HG03575 (cell line): Measurements from ENCODE around the gene FAM199X.

ENCODE experiments used
- ATAC-seq: cut with Tn5 transposase; IDR thresholded peaks from one replicate; pipeline ENCODE4 v1.9.1; 2021; ENCODE audit not compliant: unreplicated experiment, insufficient number of reproducible peaks, low FRiP score; ENCODE audit errors: extremely low read depth

The FAM199X gene

GRCh38 chrX:104165894-104166734 lies at the start of gene FAM199X:
Gene FAM199X (plus strand): TSS chrX:104166453. CDS start chrX:104166786, 333 bp downstream.
- peak; percentile 87 for ATAC-seq

- no peak for ATAC-seq
These were observed 48.5 kb upstream of the FAM199X start for GRCh38 chrX:104117759-104118158.

DNA sequence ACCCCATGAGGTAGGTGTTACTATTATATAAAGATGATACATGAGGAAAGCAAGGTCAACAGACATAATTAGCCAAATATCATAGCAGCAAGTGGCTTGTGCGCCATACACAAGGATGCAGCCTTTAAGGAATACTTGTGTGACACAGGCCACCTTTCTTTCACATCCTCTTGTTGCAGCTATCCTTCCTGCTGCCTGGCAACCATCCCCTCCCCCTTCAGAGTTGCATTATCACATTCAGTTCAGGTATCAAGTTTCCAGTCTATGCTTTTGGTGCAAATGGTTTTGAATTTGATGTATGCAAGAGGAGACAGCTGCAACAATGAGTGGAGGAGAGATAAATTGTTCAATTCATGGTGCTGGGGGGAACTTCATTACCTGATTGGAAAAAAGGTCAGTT lies 47.5 kb upstream of the FAM199X start:
- no peak for ATAC-seq

GRCh38 chrX:104122829-104123228 lies 43.4 kb upstream of the FAM199X start:
- no peak for ATAC-seq

- no peak for ATAC-seq
These were observed 39.4 kb upstream of the FAM199X start for GRCh38 chrX:104126856-104127255.

GRCh38 chrX:104130808-104131207 lies 35.4 kb upstream of the FAM199X start:
- no peak for ATAC-seq

GRCh38 chrX:104134583-104135261 lies 31.5 kb upstream of the FAM199X start:
- no peak for ATAC-seq

DNA sequence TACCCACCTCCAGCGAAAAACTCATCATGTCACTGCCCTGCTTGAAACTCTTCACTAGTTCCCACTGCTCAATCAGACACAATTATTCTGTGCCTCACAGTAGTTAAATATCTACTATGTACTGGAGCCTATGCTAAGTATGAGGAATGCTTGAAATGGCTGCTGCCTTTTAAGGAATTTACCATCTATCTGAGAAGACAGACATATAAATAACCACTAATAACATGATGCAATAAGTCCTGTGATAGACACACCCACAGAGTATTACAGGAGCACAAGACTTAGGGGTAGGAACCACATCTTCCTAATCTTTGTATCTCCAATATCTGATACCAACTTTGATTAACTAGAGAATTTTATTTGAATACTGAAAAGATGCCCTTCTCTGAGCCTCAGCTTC lies 30.6 kb upstream of the FAM199X start:
- ATAC-seq = no peak

- peak; percentile 66 for ATAC-seq
These were observed 29.8 kb upstream of the FAM199X start for GRCh38 chrX:104136241-104137019.

- ATAC-seq = no peak
These were observed 28.8 kb upstream of the FAM199X start for GRCh38 chrX:104137496-104137895.

DNA sequence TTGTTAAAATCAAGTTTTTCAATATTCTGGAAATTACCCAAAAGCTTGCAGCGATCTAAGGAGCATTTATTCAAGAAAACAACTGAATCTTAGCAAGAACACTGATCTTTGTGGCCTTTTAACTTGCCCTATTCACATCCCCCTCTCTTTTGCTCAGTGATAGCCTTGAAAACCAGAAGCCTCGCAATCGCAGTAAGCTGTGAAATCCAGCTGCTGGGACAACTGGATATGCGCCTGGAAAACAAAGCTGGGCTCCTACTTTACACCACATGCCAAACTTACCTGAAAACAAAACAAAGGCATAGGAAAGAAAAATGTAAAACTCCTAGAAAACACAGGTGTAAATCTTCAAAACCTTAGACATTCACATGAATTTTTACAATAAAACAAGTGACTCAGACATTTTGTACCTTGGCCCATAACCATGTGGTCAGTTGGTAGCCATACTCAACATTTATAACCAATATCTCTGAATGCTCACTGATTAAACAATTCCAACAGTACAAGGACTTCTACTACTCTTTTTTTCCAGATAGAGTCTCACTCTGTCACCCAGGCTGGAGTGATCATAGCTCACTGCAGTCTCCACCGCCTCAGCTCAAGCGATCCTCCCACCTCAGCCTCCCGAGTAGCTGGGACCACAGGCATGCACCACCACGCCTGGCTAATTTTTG lies 25.0 kb upstream of the FAM199X start:
- no peak for ATAC-seq

- ATAC-seq = no peak
These were observed 15.2 kb upstream of the FAM199X start for GRCh38 chrX:104151037-104151436.

DNA sequence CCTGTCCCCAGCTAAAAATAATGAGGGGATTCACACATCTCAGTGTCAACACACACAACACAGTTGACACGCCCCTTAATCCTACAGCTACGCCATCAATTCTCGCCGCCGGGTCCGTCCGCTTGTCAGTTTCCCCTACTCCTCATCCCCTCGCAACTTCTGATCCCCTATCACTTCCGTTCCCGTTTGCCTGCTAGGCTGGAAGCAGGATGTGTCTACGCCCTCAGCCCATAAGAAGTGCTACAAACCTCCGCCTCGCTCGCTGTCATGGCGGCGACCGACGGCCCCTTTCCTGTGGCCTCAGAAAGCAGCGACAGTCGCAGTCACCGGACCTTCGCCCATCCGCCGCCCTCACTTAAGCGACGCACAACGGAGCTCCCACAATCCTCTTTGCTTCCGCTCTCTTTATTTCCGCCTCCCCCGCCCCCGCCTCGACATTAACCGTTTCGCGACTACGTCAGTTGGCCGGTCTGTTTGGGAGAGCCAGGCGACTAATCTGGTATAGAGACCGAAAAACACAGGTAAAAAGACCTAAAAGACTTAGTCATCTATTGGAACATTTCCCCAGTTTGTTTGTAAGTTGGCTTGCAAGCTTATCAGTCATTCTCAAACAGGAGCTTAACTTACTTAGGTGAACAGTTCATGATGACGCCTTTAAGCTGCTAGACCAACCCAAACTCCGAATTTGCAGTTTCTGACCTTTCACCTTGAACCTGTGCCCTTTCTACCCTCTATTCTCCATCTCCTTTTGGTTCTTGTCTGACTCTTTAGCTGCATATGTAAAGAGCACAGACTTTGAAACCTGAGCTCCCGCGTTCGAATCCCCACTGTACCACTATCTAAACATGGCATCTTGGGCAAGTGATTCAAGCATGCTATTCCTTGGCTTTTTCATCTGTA lies 9.4 kb upstream of the FAM199X start, which contains the start of gene SLC25A53:
TSS of gene SLC25A53 (minus strand) at position 380 of the 900 bp plus-strand sequence. CDS start 51,752 bp downstream, outside the sequence.
- peak; percentile 86 for ATAC-seq

DNA sequence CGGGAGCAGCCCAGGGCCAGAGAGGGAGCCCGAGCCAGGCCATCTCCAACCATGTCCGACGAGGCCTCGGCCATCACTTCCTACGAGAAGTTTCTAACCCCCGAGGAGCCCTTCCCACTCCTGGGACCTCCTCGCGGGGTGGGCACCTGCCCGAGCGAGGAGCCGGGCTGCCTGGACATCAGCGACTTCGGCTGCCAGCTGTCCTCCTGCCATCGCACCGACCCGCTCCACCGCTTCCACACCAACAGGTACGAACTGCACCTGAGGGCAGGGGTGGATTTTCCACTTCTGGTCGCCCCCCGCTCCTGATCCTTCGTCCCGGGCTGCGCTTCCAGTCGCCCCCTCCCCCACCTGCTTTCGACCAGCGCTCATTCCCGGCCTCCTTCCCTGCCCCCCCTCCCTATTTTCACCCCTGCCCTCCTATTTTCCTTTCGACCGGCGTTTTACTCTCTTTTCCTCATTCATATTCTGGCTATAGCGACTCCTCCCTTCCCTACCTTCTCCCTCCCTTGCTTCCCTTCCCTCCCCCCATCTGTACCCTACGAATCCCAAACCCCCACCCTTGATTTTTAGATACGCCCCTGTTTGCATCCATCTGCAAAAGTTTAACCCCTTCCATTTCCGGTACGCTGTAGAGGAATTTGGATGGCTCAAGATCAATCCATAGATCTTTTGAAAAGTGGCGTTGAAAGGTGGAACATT lies 633 bp downstream of the FAM199X start:
- ATAC-seq = no peak

GRCh38 chrX:104168127-104168526 lies 1.9 kb downstream of the FAM199X start:
- no peak for ATAC-seq

DNA sequence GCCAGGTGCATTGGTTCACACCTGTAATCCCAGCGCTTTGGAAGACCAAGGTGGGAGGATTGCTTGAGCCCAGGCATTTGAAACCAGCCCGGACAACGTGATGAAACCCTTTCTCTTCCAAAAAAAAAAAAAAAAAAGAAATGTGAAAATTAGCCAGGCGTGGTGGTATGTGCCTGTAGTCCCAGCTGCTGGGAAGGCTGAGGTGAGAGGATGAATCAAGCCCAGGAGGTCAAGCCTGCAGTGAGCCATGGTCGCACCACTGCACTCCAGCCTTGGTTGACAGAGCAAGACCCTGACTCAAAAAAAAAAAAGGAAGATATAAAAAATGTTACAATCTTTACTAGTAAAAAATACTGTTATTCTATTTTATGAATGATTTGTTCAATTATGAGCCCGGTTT lies 5.9 kb downstream of the FAM199X start:
- ATAC-seq = no peak

DNA sequence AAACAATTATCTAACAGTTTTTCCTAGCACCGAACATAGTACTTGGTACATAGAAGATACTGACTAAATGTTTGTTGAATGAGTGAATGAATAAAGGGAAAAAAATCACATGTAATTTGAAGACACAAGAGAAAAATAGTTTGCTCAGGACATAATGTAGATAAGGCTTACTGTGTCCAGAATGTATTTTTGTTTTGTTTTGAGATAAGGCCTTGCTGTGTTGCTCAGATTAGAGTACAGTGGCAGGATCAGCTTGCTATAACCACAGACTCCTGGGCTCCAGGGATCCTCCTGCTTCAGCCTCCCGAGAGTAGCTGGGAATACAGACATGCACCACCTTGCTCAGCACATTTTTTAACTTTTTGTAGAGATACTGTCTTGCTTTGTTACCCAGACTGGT lies 6.5 kb downstream of the FAM199X start:
- ATAC-seq = no peak
